Stimulated activated effector memory CD8-positive, alpha-beta T cell treated with anti-CD3 and anti-CD28 coated beads, Interleukin-12 subunit alpha, Interleukin-12 subunit beta, amount 100 ng/mL, for 72 hours (primary cell): ENCODE results near the gene P2RY13.

Experiments used
- ATAC-seq: fragments of 150-1000 bp; cut with Tn5 transposase; 2 replicates; pipeline ENCODE4 v1.10.0; 2021
- DNase-seq, 2 donors: peaks; one replicate each; pipeline ENCODE4 v3.0.0; 2021 to 2022; ENCODE audit warnings: low spot score in 2 of 2
- H3K27ac Mint-ChIP-seq: one replicate; pipeline ENCODE4 v1.8.0; 2022; ENCODE audit warnings: mild to moderate bottlenecking, mixed read lengths
- H3K36me3 Mint-ChIP-seq: one replicate; pipeline ENCODE4 v1.8.0; 2022; ENCODE audit warnings: mild to moderate bottlenecking, mixed read lengths
- H3K4me1 Mint-ChIP-seq: one replicate; pipeline ENCODE4 v1.8.0; 2022; ENCODE audit warnings: mixed read lengths
- H3K4me3 Mint-ChIP-seq: one replicate; pipeline ENCODE4 v1.8.0; 2022; ENCODE audit warnings: mild to moderate bottlenecking, mixed read lengths
- H3K9me3 Mint-ChIP-seq: one replicate; pipeline ENCODE4 v1.8.0; 2022; ENCODE audit warnings: mixed read lengths

P2RY13 gene

GRCh38 chr3:151309566-151309965, 19.8 kb downstream of the P2RY13 start:
- no peak overlapping the region for H3K4me3 Mint-ChIP-seq
- DNase-seq (no peak), ATAC-seq (no peak)
- no peak overlapping the region for H3K27ac Mint-ChIP-seq
- no peaks in the 10 kb centered on the region for H3K9me3 Mint-ChIP-seq
- H3K4me1 Mint-ChIP-seq: peaks cover 21% of the 10 kb centered on the region
- no peaks in the 10 kb centered on the region for H3K36me3 Mint-ChIP-seq

GRCh38 chr3:151307583-151308488, 21.5 kb downstream of the P2RY13 start:
- H3K36me3 Mint-ChIP-seq: no peaks in the 10 kb centered on the region
- H3K4me1 Mint-ChIP-seq: peaks cover 34% of the 10 kb centered on the region
- DNase-seq: peak in 1 of 2 donors; percentile 47
- ATAC-seq: peak; percentile 76
- no peak overlapping the region for H3K4me3 Mint-ChIP-seq
- peak overlapping the region; percentile 29 for H3K27ac Mint-ChIP-seq
- H3K9me3 Mint-ChIP-seq: no peaks in the 10 kb centered on the region

- DNase-seq (no peak), ATAC-seq (no peak)
- Mint-ChIP-seq H3K27ac (peak overlapping the region; percentile 29), H3K36me3 (no peaks in the 10 kb centered on the region), H3K9me3 (no peaks in the 10 kb centered on the region), H3K4me3 (no peak overlapping the region), H3K4me1 (peaks cover 39% of the 10 kb centered on the region)
These were observed 22.2 kb downstream of the P2RY13 start for GRCh38 chr3:151307131-151307530.

GRCh38 chr3:151306168-151306810, 23.1 kb downstream of the P2RY13 start:
- H3K9me3 Mint-ChIP-seq: no peaks in the 10 kb centered on the region
- peak overlapping the region; percentile 16 for H3K4me3 Mint-ChIP-seq
- DNase-seq: no peak
- no peak for ATAC-seq
- H3K4me1 Mint-ChIP-seq: peaks cover 47% of the 10 kb centered on the region
- H3K27ac Mint-ChIP-seq: no peak overlapping the region
- no peaks in the 10 kb centered on the region for H3K36me3 Mint-ChIP-seq

- peak overlapping the region; percentile 16 for H3K4me3 Mint-ChIP-seq
- H3K9me3 Mint-ChIP-seq: no peaks in the 10 kb centered on the region
- H3K27ac Mint-ChIP-seq: no peak overlapping the region
- no peaks in the 10 kb centered on the region for H3K36me3 Mint-ChIP-seq
- ATAC-seq (no peak), DNase-seq (no peak)
- H3K4me1 Mint-ChIP-seq: peaks cover 51% of the 10 kb centered on the region
These were observed 23.6 kb downstream of the P2RY13 start for GRCh38 chr3:151305775-151306151.

GRCh38 chr3:151305060-151305774, 24.1 kb downstream of the P2RY13 start:
- DNase-seq: no peak
- Mint-ChIP-seq H3K9me3 (no peaks in the 10 kb centered on the region), H3K36me3 (no peaks in the 10 kb centered on the region), H3K4me1 (peaks cover 55% of the 10 kb centered on the region), H3K27ac (no peak overlapping the region), H3K4me3 (peak overlapping the region; percentile 16)
- peak; percentile 81 for ATAC-seq

GRCh38 chr3:151303751-151304150, 25.6 kb downstream of the P2RY13 start:
- H3K36me3 Mint-ChIP-seq: no peaks in the 10 kb centered on the region
- no peak overlapping the region for H3K4me3 Mint-ChIP-seq
- DNase-seq (no peak), ATAC-seq (no peak)
- peaks cover 55% of the 10 kb centered on the region for H3K4me1 Mint-ChIP-seq
- H3K27ac Mint-ChIP-seq: no peak overlapping the region
- H3K9me3 Mint-ChIP-seq: no peaks in the 10 kb centered on the region

GRCh38 chr3:151301787-151302186, 27.6 kb downstream of the P2RY13 start:
- no peak overlapping the region for H3K27ac Mint-ChIP-seq
- H3K36me3 Mint-ChIP-seq: no peaks in the 10 kb centered on the region
- no peaks in the 10 kb centered on the region for H3K9me3 Mint-ChIP-seq
- ATAC-seq: peak; percentile 77
- H3K4me3 Mint-ChIP-seq: no peak overlapping the region
- no peak for DNase-seq
- peaks cover 53% of the 10 kb centered on the region for H3K4me1 Mint-ChIP-seq

GRCh38 chr3:151300539-151300938, 28.8 kb downstream of the P2RY13 start:
- H3K36me3 Mint-ChIP-seq: no peaks in the 10 kb centered on the region
- H3K9me3 Mint-ChIP-seq: no peaks in the 10 kb centered on the region
- ATAC-seq (no peak), DNase-seq (no peak)
- peaks cover 41% of the 10 kb centered on the region for H3K4me1 Mint-ChIP-seq
- H3K4me3 Mint-ChIP-seq: no peak overlapping the region
- no peak overlapping the region for H3K27ac Mint-ChIP-seq

GRCh38 chr3:151299006-151299405, 30.3 kb downstream of the P2RY13 start:
- Mint-ChIP-seq H3K4me1 (peaks cover 32% of the 10 kb centered on the region), H3K36me3 (no peaks in the 10 kb centered on the region), H3K9me3 (no peaks in the 10 kb centered on the region), H3K27ac (no peak overlapping the region), H3K4me3 (no peak overlapping the region)
- no peak for DNase-seq
- no peak for ATAC-seq

- ATAC-seq: no peak
- no peak overlapping the region for H3K4me3 Mint-ChIP-seq
- no peak overlapping the region for H3K27ac Mint-ChIP-seq
- no peaks in the 10 kb centered on the region for H3K9me3 Mint-ChIP-seq
- peaks cover 21% of the 10 kb centered on the region for H3K4me1 Mint-ChIP-seq
- no peak for DNase-seq
- H3K36me3 Mint-ChIP-seq: no peaks in the 10 kb centered on the region
These were observed 31.9 kb downstream of the P2RY13 start for GRCh38 chr3:151297429-151297828.

- Mint-ChIP-seq H3K4me3 (no peak overlapping the region), H3K4me1 (peaks cover 11% of the 10 kb centered on the region), H3K27ac (no peak overlapping the region), H3K9me3 (no peaks in the 10 kb centered on the region), H3K36me3 (no peaks in the 10 kb centered on the region)
- ATAC-seq (no peak), DNase-seq (no peak)
These were observed 33.1 kb downstream of the P2RY13 start for GRCh38 chr3:151296226-151296625.

- DNase-seq (no peak), ATAC-seq (peak; percentile 81)
- no peak overlapping the region for H3K27ac Mint-ChIP-seq
- no peak overlapping the region for H3K4me3 Mint-ChIP-seq
- H3K9me3 Mint-ChIP-seq: no peaks in the 10 kb centered on the region
- peaks cover 4% of the 10 kb centered on the region for H3K4me1 Mint-ChIP-seq
- H3K36me3 Mint-ChIP-seq: no peaks in the 10 kb centered on the region
These were observed 36.2 kb downstream of the P2RY13 start for GRCh38 chr3:151293127-151293526.

- peaks cover 4% of the 10 kb centered on the region for H3K4me1 Mint-ChIP-seq
These were observed 38.7 kb downstream of the P2RY13 start for GRCh38 chr3:151290673-151291072.

GRCh38 chr3:151289445-151289844, 39.9 kb downstream of the P2RY13 start:
- no peak for DNase-seq
- ATAC-seq: no peak
- Mint-ChIP-seq H3K36me3 (no peaks in the 10 kb centered on the region), H3K4me3 (no peak overlapping the region), H3K9me3 (no peaks in the 10 kb centered on the region), H3K27ac (no peak overlapping the region), H3K4me1 (peaks cover 4% of the 10 kb centered on the region)

More at GRCh38 chr3:151290673-151291072, 38.7 kb downstream of the P2RY13 start:
- ATAC-seq: no peak
- no peak for DNase-seq
- Mint-ChIP-seq H3K9me3 (no peaks in the 10 kb centered on the region), H3K36me3 (no peaks in the 10 kb centered on the region), H3K4me3 (no peak overlapping the region), H3K27ac (no peak overlapping the region)
